Measurements from ENCODE around the gene CDH12.
"Not testable (repeated sequence)": the region's sequence is repeated elsewhere in the genome, so short reads cannot be mapped to it uniquely, and the experiment has no call there.

Gene CDH12

GRCh38 chr5:22001097-22001496 lies 852.0 kb downstream of the CDH12 start:
- H3K4me3 ChIP-seq (ENCODE audit: low read length); DNase-seq (ENCODE audit: low read depth, low spot score): not testable (repeated sequence)

GRCh38 chr5:21985799-21986198 lies 867.3 kb downstream of the CDH12 start:
- DNase-seq (ENCODE audit: low read depth, low spot score); H3K4me3 ChIP-seq (ENCODE audit: low read length): not testable (repeated sequence)

GRCh38 chr5:21951571-21951970 lies 901.6 kb downstream of the CDH12 start:
- DNase-seq (ENCODE audit: low read depth, low spot score): not testable (repeated sequence)

GRCh38 chr5:21931116-21931515 lies 922.0 kb downstream of the CDH12 start:
- no peak overlapping the region for H3K4me3 ChIP-seq (ENCODE audit: low read length)
- DNase-seq (ENCODE audit: low read depth, low spot score): no peak

More at GRCh38 chr5:21951571-21951970, 901.6 kb downstream of the CDH12 start:
- not testable (repeated sequence) for H3K4me3 ChIP-seq (ENCODE audit: low read length)

GRCh38 chr5:21919414-21920022 lies 933.6 kb downstream of the CDH12 start:
- DNase-seq (ENCODE audit: low read depth, low spot score): peak; percentile 33
- no peak overlapping the region for H3K4me3 ChIP-seq (ENCODE audit: low read length)

- DNase-seq (ENCODE audit: low read depth, low spot score): no peak
- H3K4me3 ChIP-seq (ENCODE audit: low read length): no peak overlapping the region
Observed at GRCh38 chr5:21918451-21918850, 934.7 kb downstream of the CDH12 start.

GRCh38 chr5:21910731-21911130 lies 942.4 kb downstream of the CDH12 start:
- DNase-seq (ENCODE audit: low read depth, low spot score): no peak
- H3K4me3 ChIP-seq (ENCODE audit: low read length): no peak overlapping the region

GRCh38 chr5:21895766-21896350 lies 957.3 kb downstream of the CDH12 start:
- H3K4me3 ChIP-seq (ENCODE audit: low read length): no peak overlapping the region
- DNase-seq (ENCODE audit: low read depth, low spot score): no peak

DNA sequence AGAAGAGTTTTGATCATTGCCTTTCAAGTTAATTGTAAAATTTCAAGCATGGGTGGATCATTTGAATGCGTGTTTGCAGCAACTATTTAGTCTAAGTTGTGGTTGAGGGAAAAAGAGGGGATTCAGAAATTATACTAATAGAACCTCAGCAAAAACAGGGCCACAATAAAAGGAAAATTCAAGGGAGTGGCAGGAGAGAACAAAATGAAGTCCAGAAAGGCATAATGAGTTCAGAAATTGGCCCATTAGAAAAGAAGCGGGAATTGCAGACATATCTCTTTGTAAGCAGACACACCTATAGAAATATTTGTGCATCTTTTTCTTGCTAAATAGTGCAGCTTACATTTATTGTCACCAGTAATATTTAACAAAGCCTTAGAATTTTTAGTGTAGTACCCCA lies 960.0 kb downstream of the CDH12 start:
- no peak for DNase-seq (ENCODE audit: low read depth, low spot score)
- no peak overlapping the region for H3K4me3 ChIP-seq (ENCODE audit: low read length)

GRCh38 chr5:21889581-21889980 lies 963.6 kb downstream of the CDH12 start:
- H3K4me3 ChIP-seq (ENCODE audit: low read length): no peak overlapping the region
- DNase-seq (ENCODE audit: low read depth, low spot score): no peak

DNA sequence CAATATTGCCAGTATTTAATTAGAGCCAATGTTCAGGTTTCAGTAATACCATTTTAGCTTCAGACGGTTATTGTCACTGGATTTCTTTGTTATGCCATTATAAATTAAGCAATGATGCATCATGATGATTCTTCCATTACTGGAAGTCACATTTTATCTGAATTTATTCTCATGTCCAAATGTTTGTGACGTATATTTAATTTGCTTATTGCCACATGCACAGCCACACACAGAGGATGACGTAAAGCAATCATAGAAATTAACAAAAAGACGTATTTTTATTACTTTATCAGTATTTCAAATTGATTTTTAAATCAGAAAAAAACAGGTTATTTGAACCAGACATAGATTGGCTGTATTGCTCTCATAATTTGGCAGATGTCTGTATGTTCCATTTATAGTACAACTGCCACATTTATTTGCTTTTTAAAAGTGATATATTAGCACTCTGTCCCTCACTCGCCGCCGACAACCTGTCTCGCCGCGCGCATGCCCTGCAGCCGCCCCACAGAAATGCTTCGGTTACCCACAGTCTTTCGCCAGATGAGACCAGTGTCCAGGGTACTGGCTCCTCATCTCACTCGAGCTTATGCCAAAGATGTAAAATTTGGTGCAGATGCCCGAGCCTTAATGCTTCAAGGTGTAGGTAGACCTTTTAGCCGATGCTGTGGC lies 970.9 kb downstream of the CDH12 start:
- no peak for DNase-seq (ENCODE audit: low read depth, low spot score)

GRCh38 chr5:21880164-21880563 lies 973.0 kb downstream of the CDH12 start:
- DNase-seq (ENCODE audit: low read depth, low spot score): no peak
- H3K4me3 ChIP-seq (ENCODE audit: low read length): no peak overlapping the region

More for the DNA sequence above, 970.9 kb downstream of the CDH12 start:
- no peak overlapping the region for H3K4me3 ChIP-seq (ENCODE audit: low read length)

- H3K4me3 ChIP-seq (ENCODE audit: low read length): no peak overlapping the region
- DNase-seq (ENCODE audit: low read depth, low spot score): no peak
Observed at GRCh38 chr5:21862986-21863385, 990.2 kb downstream of the CDH12 start.

DNA sequence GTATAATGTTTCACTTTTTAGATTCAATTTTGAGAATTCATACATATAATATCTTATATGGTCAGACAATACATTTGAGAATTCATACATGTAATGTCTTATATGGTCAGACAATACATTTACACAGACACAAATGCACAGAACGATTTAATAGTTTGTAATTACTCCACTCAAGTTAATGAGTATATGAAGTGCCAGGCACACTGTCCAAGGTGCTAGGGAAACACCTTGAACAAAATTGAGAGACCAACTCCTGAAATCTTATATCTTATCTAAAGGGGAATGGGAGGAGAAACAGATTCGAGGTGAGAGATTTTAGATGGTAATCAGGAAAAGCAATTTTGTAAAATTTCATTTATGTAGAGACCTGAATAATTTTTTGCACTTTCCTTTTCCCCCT lies 994.7 kb downstream of the CDH12 start:
- H3K4me3 ChIP-seq (ENCODE audit: low read length): no peak overlapping the region
- DNase-seq (ENCODE audit: low read depth, low spot score): no peak

- DNase-seq (ENCODE audit: low read depth, low spot score): no peak
- H3K4me3 ChIP-seq (ENCODE audit: low read length): no peak overlapping the region
Observed at GRCh38 chr5:21856987-21857386, 996.2 kb downstream of the CDH12 start.

GRCh38 chr5:21847300-21847699 lies 1005.8 kb downstream of the CDH12 start:
- no peak overlapping the region for H3K4me3 ChIP-seq (ENCODE audit: low read length)
- no peak for DNase-seq (ENCODE audit: low read depth, low spot score)

GRCh38 chr5:21844960-21845359 lies 1008.2 kb downstream of the CDH12 start:
- no peak for DNase-seq (ENCODE audit: low read depth, low spot score)
- no peak overlapping the region for H3K4me3 ChIP-seq (ENCODE audit: low read length)

- H3K4me3 ChIP-seq (ENCODE audit: low read length): no peak overlapping the region
- DNase-seq (ENCODE audit: low read depth, low spot score): no peak
Observed at GRCh38 chr5:21834863-21835262, 1018.3 kb downstream of the CDH12 start.

GRCh38 chr5:21831145-21831787 lies 1021.9 kb downstream of the CDH12 start:
- DNase-seq (ENCODE audit: low read depth, low spot score): no peak
- H3K4me3 ChIP-seq (ENCODE audit: low read length): no peak overlapping the region

- no peak overlapping the region for H3K4me3 ChIP-seq (ENCODE audit: low read length)
- DNase-seq (ENCODE audit: low read depth, low spot score): no peak
Observed at GRCh38 chr5:21826884-21827283, 1026.3 kb downstream of the CDH12 start.

Data from Jurkat, Clone E6-1 (cell line).